Gastrocnemius medialis (tissue), 4 donors: Measurements from ENCODE around the gene VPS26B.

Experiments used
- POLR2A ChIP-seq, 2 donors: fragments of 450-650 bp; IDR thresholded peaks; one replicate each; pipeline ENCODE4 v1.6.1; 2017; ENCODE audit warnings: antibody characterized with exemption in 2 of 2, mild to moderate bottlenecking in 2 of 2, moderate library complexity in 2 of 2
- TF ChIP-seq, protein P1 (sequence below), 5 experiments: fragments of 450-650 bp in 3 of 5; fragments of 200-600 bp in 2 of 5; sonication (generic) in 2 of 5; IDR thresholded peaks in 4 of 5; conservative IDR thresholded peaks in 1 of 5; 1 replicate in 4 of 5; 2 replicates in 1 of 5; pipeline ENCODE4 v1.5.1; 2016 to 2019; ENCODE audit warnings: antibody characterized with exemption in 5 of 5, mild to moderate bottlenecking in 3 of 5, moderate library complexity in 3 of 5

DNA sequence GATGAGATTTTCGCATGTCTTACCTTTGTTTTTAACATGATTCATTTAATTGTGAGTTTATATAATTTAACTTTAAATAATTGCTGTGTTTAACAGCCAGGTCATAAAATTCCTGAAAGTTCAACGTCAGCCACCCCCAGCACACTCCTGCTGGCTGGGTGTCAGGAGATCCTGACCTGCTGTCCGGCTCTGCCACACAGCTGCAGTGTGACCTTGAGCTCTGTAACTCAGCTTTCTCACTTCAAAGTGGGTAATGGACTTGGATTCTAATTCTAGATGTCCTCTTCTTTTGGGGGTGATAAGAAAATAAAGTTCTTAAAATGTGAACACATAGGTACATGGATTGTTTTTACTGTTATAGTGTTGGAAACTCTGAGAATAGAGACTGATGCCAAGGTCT lies 10.9 kb downstream of the VPS26B start:
- no peak for TF ChIP-seq POLR2A (IDR thresholded peaks at IDR 0.05)
- TF ChIP-seq, protein P1, sequence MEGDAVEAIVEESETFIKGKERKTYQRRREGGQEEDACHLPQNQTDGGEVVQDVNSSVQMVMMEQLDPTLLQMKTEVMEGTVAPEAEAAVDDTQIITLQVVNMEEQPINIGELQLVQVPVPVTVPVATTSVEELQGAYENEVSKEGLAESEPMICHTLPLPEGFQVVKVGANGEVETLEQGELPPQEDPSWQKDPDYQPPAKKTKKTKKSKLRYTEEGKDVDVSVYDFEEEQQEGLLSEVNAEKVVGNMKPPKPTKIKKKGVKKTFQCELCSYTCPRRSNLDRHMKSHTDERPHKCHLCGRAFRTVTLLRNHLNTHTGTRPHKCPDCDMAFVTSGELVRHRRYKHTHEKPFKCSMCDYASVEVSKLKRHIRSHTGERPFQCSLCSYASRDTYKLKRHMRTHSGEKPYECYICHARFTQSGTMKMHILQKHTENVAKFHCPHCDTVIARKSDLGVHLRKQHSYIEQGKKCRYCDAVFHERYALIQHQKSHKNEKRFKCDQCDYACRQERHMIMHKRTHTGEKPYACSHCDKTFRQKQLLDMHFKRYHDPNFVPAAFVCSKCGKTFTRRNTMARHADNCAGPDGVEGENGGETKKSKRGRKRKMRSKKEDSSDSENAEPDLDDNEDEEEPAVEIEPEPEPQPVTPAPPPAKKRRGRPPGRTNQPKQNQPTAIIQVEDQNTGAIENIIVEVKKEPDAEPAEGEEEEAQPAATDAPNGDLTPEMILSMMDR (IDR thresholded peaks at IDR 0.05 in 4 of 5, conservative IDR thresholded peaks at IDR 0.05 in 1 of 5): no peak
